HepG2 (cell line): ENCODE measurements around the gene STRBP. TPM values are rescaled to one million over a fixed set of nuclear protein-coding genes. Genes with fewer than 3 reads are reported as not detected.

Experiments used
- REPIN1 ChIP-seq: sonication (generic); formaldehyde crosslinking; IDR thresholded peaks from 2 replicates; pipeline ENCODE4 v1.8.0; 2022; ENCODE audit warnings: missing genetic modification reagents, low read depth, mild to moderate bottlenecking, borderline replicate concordance
- ZNF441 ChIP-seq: sonication (generic); formaldehyde crosslinking; IDR thresholded peaks from 2 replicates; pipeline ENCODE4 v1.7.0; 2021; ENCODE audit warnings: missing genetic modification reagents, borderline replicate concordance
- polyA plus RNA-seq, 8 experiments: library from polyadenylated mRNA; depleted of rRNA in 3 of 8; stranded (reverse) in 7 of 8; unstranded in 1 of 8; fragments of >200 nt; fragmentation: Illumina TruSeq in 4 of 8; extraction: Trizol in 4 of 8; gene quantifications; 2 replicates each; pipeline versions ENCODE4 v1.2.1 to v1.2.3, GENCODE V29; 2011 to 2016; ENCODE audit warnings: low read depth in 4 of 8, missing spikeins in 1 of 8, mixed read lengths in 1 of 8; ENCODE audit not compliant: insufficient read depth in 1 of 8
- total RNA-seq, 5 experiments: library from RNA; depleted of rRNA; stranded (reverse); fragments of >200 nt; fragmentation: Illumina TruSeq; extraction: Trizol; gene quantifications; 2 replicates each; pipeline ENCODE4 v1.2.3, GENCODE V29; 2016; ENCODE audit warnings: low read depth in 1 of 5
- TF ChIP-seq, protein P1 (sequence below): sonication (generic); formaldehyde crosslinking; IDR thresholded peaks from 2 replicates; pipeline ENCODE4 v1.8.0; 2022; ENCODE audit warnings: missing genetic modification reagents, mild to moderate bottlenecking, moderate library complexity, borderline replicate concordance
- TF ChIP-seq, protein P2 (sequence below): sonication (generic); formaldehyde crosslinking; IDR thresholded peaks from 2 replicates; pipeline ENCODE4 v1.4.0; 2020; ENCODE audit warnings: mild to moderate bottlenecking, missing genetic modification reagents
- TF ChIP-seq, protein P3 (sequence below): sonication (generic); formaldehyde crosslinking; IDR thresholded peaks from 2 replicates; pipeline ENCODE4 v1.4.0; 2020; ENCODE audit warnings: missing genetic modification reagents
- TF ChIP-seq, protein P4 (sequence below): sonication (generic); formaldehyde crosslinking; IDR thresholded peaks from 2 replicates; pipeline ENCODE4 v1.4.0; 2020; ENCODE audit warnings: missing genetic modification reagents, borderline replicate concordance

STRBP gene
- total and polyA plus RNA-seq, 2 of the 13 experiments (the other 11 are each of a cell fraction or from before 2014, with no cell fraction given) = 14.5 to 38.5 TPM

DNA sequence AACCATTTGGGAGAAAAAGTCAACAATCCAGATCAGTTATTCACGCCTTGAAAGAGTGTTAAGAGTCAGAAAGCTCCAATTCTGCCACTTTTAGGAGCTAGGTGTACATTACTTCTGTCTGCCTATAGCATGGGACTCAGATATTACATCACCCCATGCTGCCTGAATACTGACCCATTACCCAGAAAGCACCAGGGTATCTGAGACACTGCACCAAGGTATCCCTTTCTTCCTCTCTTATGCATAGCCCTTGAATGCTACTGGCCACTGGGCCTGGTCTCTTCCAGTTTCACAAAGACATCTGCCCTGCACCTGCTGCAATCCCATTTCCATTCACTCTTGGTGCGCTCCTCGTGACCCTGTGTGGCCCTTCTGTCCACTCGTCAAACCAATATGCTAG, 2.6 kb downstream of the STRBP start (continued):
- TF ChIP-seq, protein P1, sequence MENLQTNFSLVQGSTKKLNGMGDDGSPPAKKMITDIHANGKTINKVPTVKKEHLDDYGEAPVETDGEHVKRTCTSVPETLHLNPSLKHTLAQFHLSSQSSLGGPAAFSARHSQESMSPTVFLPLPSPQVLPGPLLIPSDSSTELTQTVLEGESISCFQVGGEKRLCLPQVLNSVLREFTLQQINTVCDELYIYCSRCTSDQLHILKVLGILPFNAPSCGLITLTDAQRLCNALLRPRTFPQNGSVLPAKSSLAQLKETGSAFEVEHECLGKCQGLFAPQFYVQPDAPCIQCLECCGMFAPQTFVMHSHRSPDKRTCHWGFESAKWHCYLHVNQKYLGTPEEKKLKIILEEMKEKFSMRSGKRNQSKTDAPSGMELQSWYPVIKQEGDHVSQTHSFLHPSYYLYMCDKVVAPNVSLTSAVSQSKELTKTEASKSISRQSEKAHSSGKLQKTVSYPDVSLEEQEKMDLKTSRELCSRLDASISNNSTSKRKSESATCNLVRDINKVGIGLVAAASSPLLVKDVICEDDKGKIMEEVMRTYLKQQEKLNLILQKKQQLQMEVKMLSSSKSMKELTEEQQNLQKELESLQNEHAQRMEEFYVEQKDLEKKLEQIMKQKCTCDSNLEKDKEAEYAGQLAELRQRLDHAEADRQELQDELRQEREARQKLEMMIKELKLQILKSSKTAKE = no peak
- TF ChIP-seq REPIN1 (CRISPR knock-in tag) = no peak
- TF ChIP-seq, protein P2, sequence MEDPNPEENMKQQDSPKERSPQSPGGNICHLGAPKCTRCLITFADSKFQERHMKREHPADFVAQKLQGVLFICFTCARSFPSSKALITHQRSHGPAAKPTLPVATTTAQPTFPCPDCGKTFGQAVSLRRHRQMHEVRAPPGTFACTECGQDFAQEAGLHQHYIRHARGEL (CRISPR knock-in tag) = no peak
- TF ChIP-seq, protein P3, sequence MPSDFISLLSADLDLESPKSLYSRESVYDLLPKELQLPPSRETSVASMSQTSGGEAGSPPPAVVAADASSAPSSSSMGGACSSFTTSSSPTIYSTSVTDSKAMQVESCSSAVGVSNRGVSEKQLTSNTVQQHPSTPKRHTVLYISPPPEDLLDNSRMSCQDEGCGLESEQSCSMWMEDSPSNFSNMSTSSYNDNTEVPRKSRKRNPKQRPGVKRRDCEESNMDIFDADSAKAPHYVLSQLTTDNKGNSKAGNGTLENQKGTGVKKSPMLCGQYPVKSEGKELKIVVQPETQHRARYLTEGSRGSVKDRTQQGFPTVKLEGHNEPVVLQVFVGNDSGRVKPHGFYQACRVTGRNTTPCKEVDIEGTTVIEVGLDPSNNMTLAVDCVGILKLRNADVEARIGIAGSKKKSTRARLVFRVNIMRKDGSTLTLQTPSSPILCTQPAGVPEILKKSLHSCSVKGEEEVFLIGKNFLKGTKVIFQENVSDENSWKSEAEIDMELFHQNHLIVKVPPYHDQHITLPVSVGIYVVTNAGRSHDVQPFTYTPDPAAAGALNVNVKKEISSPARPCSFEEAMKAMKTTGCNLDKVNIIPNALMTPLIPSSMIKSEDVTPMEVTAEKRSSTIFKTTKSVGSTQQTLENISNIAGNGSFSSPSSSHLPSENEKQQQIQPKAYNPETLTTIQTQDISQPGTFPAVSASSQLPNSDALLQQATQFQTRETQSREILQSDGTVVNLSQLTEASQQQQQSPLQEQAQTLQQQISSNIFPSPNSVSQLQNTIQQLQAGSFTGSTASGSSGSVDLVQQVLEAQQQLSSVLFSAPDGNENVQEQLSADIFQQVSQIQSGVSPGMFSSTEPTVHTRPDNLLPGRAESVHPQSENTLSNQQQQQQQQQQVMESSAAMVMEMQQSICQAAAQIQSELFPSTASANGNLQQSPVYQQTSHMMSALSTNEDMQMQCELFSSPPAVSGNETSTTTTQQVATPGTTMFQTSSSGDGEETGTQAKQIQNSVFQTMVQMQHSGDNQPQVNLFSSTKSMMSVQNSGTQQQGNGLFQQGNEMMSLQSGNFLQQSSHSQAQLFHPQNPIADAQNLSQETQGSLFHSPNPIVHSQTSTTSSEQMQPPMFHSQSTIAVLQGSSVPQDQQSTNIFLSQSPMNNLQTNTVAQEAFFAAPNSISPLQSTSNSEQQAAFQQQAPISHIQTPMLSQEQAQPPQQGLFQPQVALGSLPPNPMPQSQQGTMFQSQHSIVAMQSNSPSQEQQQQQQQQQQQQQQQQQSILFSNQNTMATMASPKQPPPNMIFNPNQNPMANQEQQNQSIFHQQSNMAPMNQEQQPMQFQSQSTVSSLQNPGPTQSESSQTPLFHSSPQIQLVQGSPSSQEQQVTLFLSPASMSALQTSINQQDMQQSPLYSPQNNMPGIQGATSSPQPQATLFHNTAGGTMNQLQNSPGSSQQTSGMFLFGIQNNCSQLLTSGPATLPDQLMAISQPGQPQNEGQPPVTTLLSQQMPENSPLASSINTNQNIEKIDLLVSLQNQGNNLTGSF = no peak
- no peak for TF ChIP-seq ZNF441 (CRISPR knock-in tag)
- TF ChIP-seq, protein P4, sequence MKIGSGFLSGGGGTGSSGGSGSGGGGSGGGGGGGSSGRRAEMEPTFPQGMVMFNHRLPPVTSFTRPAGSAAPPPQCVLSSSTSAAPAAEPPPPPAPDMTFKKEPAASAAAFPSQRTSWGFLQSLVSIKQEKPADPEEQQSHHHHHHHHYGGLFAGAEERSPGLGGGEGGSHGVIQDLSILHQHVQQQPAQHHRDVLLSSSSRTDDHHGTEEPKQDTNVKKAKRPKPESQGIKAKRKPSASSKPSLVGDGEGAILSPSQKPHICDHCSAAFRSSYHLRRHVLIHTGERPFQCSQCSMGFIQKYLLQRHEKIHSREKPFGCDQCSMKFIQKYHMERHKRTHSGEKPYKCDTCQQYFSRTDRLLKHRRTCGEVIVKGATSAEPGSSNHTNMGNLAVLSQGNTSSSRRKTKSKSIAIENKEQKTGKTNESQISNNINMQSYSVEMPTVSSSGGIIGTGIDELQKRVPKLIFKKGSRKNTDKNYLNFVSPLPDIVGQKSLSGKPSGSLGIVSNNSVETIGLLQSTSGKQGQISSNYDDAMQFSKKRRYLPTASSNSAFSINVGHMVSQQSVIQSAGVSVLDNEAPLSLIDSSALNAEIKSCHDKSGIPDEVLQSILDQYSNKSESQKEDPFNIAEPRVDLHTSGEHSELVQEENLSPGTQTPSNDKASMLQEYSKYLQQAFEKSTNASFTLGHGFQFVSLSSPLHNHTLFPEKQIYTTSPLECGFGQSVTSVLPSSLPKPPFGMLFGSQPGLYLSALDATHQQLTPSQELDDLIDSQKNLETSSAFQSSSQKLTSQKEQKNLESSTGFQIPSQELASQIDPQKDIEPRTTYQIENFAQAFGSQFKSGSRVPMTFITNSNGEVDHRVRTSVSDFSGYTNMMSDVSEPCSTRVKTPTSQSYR = no peak
